Right ventricle myocardium superior (tissue), 1 donor: ENCODE data around the gene BMERB1. TPM values are rescaled to one million over a fixed set of nuclear protein-coding genes. Genes with fewer than 3 reads are reported as not detected.
"Not testable (repeated sequence)": the region's sequence is repeated elsewhere in the genome, so short reads cannot be mapped to it uniquely, and the experiment has no call there.

Experiments
- ATAC-seq: fragments of 200-7000 bp; cut with Tn5 transposase; one replicate; pipeline ENCODE4 v1.9.1; 2020; ENCODE audit warnings: mild to moderate bottlenecking; ENCODE audit not compliant: poor library complexity
- DNase-seq: peaks from one replicate; pipeline ENCODE4 v3.0.0-alpha.2; 2020
- intact Hi-C: fragments of 100-400 bp; cut with DNase I; formaldehyde crosslinking; loops from one replicate; pipeline ENCODE4 v1.11.2; 2022
- total RNA-seq: library from RNA; stranded (reverse); fragmentation: NEBNext Ultra II Directional; extraction: Animal tissue kit (Norgen Biotek cat#: 25700); gene quantifications from one replicate; pipeline ENCODE4 v1.2.1, GENCODE V29; 2021
- donor health status: DM: no; HTN: yes; CAD: no; lungs with severe emphysema.

The BMERB1 gene
- total RNA-seq, 1 donor from 2014 or later = 71.8 TPM

- ATAC-seq (no peak), DNase-seq (no peak)
- intact Hi-C loops = no loop called here
These were observed 102.5 kb downstream of the BMERB1 start for GRCh38 chr16:15536843-15537242.

DNA sequence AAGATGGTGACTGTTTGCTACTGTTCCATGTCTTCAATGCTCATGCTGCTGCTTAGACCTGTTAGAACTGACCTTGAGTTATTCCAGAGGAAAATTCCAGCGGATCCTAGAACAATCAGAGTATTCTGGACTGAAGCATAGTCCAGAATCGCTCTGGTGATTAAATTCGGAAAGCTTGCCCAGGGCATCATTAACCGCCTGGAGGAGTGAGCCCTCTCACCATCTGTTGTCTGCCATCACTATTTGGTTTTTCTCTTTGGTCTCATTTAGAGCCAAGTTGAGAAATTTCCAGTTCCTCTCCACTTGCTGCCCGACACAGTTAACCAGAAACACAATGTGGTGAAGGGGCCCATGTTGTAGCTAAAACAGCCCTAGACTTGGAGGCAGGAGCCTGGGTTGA, 104.1 kb downstream of the BMERB1 start:
- intact Hi-C loops = no loop called here
- DNase-seq (no peak), ATAC-seq (no peak)

- intact Hi-C loops = no loop called here
- ATAC-seq (no peak), DNase-seq (no peak)
These were observed 104.8 kb downstream of the BMERB1 start for GRCh38 chr16:15539197-15539596.

DNA sequence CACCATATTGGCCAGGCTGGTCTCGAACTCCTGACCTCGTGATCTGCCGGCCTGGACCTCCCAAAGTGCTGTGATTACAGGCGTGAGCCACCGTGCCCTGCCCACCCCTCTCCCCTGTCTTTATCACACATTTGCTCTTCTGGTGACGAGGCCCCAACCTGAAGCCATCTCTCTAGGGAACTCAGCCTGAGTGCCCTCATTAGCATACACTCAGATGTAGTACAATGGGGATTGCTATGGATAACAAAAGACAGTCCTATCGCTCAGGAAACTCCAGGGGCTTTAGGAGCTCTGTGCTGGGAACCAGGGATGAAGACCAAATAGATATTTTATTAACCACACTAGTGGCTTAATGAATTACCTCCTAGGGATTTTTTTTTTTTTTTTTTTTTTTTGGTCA, 107.9 kb downstream of the BMERB1 start:
- no peak for DNase-seq
- ATAC-seq = no peak
- intact Hi-C loops = loop anchor here (10.0 kb wide), 1 partner anchor 107 kb away; the partner anchor contains the start of gene BMERB1

GRCh38 chr16:15542734-15543347, 108.5 kb downstream of the BMERB1 start:
- DNase-seq (no peak), ATAC-seq (no peak)
- intact Hi-C loops = loop anchor here (10.0 kb wide), 1 partner anchor 108 kb away; the partner anchor contains the start of gene BMERB1

DNA sequence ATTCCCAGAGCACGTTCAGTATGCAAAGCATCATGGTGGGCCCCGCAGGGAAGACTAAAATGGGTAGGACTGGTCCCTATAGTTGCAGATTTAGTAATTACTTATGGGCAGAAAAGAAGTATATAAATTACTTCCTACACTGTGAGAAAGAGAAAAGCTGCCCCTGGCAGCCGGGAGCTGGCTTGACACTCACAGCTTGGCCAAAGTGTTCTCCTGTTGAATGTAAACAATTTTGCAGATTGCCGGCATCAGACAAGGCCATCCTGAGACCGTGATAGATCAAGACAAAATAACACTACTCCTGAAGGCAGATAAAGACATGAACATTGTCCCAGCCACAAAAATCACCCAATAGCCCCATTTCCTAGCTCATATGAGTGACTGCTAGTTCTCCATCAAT, 110.0 kb downstream of the BMERB1 start:
- intact Hi-C loops = loop anchor here (10.0 kb wide), 1 partner anchor 110 kb away; the partner anchor contains the start of gene BMERB1
- DNase-seq = no peak
- ATAC-seq = no peak

- DNase-seq (no peak), ATAC-seq (no peak)
- intact Hi-C loops = loop anchor here (10.0 kb wide), 1 partner anchor 111 kb away; the partner anchor contains the start of gene BMERB1
These were observed 111.2 kb downstream of the BMERB1 start for GRCh38 chr16:15545544-15545943.

GRCh38 chr16:15547072-15547767, 112.8 kb downstream of the BMERB1 start:
- intact Hi-C loops = loop anchor here (10.0 kb wide), 1 partner anchor 112 kb away; the partner anchor contains the start of gene BMERB1
- not testable (repeated sequence) for ATAC-seq, DNase-seq

- ATAC-seq (no peak), DNase-seq (no peak)
- intact Hi-C loops = loop anchor here (10.0 kb wide), 1 partner anchor 113 kb away; the partner anchor contains the start of gene BMERB1
These were observed 113.3 kb downstream of the BMERB1 start for GRCh38 chr16:15547768-15548096.

DNA sequence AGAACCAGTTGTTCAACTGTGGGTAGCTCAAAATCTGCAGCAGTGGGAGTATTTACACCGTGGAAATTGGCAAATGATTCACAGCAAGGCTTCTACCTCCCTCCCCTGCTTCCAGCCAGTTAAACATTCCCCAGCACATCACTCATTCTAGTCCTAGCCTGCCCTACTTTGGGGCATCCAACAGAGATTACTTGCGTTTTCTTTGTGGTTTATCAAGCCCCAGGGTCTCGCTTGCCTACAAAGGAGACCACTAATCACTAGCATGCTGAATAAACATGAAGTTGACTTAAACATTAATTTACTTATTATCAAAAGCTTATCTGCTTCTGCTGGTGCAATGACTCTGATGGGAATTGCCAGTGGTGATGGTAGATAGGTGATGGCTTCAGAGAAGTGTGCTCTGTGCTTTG, 114.1 kb downstream of the BMERB1 start:
- DNase-seq (no peak), ATAC-seq (no peak)
- intact Hi-C loops = loop anchor here (10.0 kb wide), 1 partner anchor 114 kb away; the partner anchor contains the start of gene BMERB1

DNA sequence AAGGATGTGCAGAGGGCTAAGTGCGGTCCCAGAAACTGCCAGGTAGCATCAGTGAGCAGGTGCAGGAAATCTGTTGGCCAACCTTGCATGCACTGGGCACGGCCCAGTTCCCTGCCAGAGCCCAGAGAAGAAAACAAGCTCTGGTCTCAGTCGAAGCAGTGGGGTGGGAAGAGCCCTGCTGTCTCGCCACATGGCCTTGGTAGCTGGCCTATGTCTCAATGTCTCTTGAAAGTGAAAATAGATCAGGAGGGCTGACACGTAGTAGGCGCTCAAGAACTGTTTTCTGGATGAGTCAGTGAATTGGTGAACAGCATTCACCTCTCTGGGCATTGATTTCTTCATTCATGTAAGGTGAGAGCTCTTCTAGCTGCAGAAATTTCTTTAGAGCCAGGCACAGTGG, 118.1 kb downstream of the BMERB1 start:
- intact Hi-C loops = no loop called here
- ATAC-seq (no peak), DNase-seq (no peak)

DNA sequence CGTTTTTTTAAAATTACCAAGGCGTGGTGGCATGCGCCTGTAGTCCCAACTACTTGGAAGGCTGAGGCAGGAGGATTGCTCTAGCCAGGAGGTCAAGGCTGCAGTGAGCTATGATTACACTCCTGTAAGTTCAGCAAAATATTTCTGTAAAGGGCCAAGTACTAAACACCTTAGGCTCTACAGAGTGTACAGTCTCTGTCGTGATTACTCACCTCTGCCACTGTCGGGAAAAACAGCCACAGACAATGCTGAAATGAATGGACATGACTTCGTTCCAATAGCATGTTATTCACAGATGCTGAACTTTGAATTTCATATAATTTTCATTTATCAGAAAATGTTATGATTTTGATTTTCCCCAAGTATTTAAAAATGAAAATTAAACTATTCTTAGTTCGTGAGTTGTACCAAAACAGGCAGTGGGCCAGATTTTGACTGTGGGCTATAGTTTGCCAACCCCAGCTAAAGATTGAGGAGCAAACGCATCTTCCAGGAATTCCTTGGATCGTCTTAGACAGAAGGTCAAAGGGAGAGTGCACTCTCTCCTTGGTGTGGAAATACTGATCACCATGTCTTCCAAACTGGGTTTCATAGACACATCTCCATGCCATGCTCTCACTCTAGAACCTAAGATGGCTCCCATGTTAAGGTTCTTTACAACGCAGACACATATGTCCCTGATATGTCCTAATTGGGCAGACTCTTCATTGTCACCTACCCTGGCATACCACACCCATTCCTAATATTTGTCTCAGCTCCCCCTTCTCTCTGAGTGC, 119.1 kb downstream of the BMERB1 start:
- intact Hi-C loops = no loop called here

GRCh38 chr16:15556130-15556529, 121.7 kb downstream of the BMERB1 start:
- no peak for ATAC-seq
- intact Hi-C loops = no loop called here

More for the DNA sequence above, 119.1 kb downstream of the BMERB1 start:
- DNase-seq (no peak), ATAC-seq (no peak)

DNA sequence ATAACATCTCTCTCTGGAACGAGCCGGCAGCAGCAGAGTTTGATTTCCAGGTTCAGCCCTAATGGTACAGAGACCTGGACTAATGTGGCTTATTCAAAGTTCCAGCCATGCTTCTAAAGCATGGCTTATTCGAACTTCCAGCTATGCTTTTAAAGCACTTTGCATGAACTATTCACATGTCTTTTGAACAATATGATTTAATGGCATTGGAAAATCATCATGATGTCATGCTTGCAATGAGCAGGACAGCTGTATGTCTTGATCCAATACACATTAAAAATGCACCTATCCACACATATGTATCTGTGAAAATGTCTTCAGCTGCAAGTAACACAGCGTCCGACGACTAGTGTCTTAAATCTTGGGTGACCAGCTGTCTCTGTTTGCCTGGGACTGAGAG, 122.9 kb downstream of the BMERB1 start:
- intact Hi-C loops = no loop called here
- no peak for ATAC-seq

More at GRCh38 chr16:15556130-15556529, 121.7 kb downstream of the BMERB1 start:
- no peak for DNase-seq

GRCh38 chr16:15559176-15559575, 124.8 kb downstream of the BMERB1 start:
- DNase-seq (no peak), ATAC-seq (no peak)
- intact Hi-C loops = no loop called here

More for the DNA sequence above, 122.9 kb downstream of the BMERB1 start:
- no peak for DNase-seq

DNA sequence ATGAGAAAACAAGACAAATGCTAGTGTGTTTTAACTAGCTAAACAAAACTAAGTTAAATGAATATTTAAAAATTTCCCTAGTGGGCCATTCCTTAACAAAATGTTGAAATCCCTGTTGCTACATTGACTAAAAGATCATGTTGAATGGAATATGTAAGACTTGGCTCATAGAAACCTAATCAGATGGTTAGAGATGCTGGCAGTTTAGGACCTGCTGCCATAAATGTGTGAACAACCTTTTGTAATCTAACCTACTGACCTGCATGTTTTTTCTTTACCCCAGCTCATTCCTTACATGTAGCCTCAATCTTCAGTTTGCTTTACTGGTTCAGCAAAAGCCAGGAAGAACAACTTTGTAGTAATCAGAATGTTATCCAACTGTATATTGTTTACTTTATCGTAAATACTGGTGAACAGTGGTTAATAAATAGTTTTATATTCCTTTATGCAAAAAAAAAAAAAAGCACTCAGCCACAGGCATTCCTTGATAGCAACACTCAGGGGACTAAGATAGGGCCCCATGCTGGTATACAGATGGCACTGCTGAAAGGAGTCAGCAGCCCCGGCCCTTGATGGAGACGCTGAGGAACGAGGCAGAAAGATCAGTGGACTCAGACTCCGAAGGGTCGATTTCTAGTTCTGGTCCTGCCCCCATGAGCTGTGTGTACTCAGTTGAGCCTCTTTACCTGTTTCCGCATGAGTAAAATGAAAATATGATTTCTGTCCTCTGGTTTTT, 130.4 kb downstream of the BMERB1 start:
- DNase-seq (no peak), ATAC-seq (no peak)
- intact Hi-C loops = no loop called here

DNA sequence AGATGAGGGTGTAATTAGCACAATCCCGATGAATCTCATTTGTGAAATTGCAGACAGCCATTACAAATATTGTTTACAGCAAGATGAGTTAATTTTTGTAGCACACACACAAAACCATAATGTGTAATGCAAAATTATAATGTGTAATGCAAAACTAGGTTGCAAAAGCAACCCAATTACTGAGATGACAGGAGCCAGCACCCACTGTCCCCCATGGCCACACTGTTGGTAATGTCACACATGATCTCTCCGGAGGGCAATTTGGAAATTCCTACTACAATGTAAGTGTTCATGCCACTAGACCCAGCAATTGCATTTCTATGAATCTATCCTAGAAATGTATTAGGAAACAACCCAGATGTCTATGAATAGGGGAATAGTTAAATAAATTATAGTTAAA, 131.7 kb downstream of the BMERB1 start:
- no peak for DNase-seq
- ATAC-seq = no peak
- intact Hi-C loops = no loop called here

DNA sequence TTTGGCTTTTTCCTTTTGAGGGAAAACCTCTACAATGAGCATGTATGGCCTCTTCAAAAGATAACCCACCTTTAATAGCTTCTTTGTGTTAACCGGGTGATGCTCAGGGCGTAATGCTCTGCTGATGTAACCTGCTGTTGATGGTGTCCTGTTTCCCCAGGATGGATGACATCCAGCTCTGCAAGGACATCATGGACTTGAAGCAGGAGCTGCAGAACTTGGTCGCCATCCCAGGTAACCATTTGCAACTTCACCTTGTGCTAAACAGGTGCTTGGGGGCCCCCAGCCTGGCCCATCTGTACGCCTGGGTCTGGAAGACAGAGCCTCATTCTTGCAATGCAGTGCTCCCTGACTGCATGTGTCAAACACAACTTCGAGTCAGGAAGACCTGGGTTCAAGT, 133.4 kb downstream of the BMERB1 start:
- DNase-seq (no peak), ATAC-seq (no peak)
- intact Hi-C loops = no loop called here

- DNase-seq, intact Hi-C loops, ATAC-seq: not testable (repeated sequence)
These were observed 136.3 kb downstream of the BMERB1 start for GRCh38 chr16:15570666-15571065.
